SK-N-SH (cell line): Measurements from ENCODE around the gene RAD51B. TPM values are rescaled to one million over a fixed set of nuclear protein-coding genes. Genes with fewer than 3 reads are reported as not detected.
A peak's percentile ranks its signal among the peaks of the same experiment; 100 is the strongest.

Source experiments
- CTCF ChIA-PET: fragments of 300-600, 350-600 bp; formaldehyde crosslinking; extraction: SDS; loops from one replicate; lab custom pipeline; 2021; lab: Yijun Ruan, JAX
- POLR2A ChIA-PET: fragments of 350-600 bp; sonication (Branson Sonifier 250); formaldehyde crosslinking; extraction: SDS; loops from one replicate; lab custom pipeline; 2020; ENCODE audit warnings: antibody characterized with exemption, inconsistent platforms; lab: Yijun Ruan, JAX
- DNase-seq: peaks from one replicate; pipeline ENCODE4 v3.0.0; 2012
- H2AFZ ChIP-seq: fragments of 200-600 bp; sonication (generic); 2 replicates; pipeline ENCODE4 v1.8.1; 2016; ENCODE audit warnings: antibody characterized with exemption, mild to moderate bottlenecking, low read depth
- H3F3A ChIP-seq: fragments of 200-600 bp; sonication (generic); replicated peaks from 2 replicates; pipeline ENCODE3; 2016; ENCODE audit warnings: antibody characterized with exemption, mild to moderate bottlenecking; ENCODE audit not compliant: insufficient read depth
- H3K27ac ChIP-seq, 2 experiments: fragments of 200-500 bp in 1 of 2; fragments of 200-600 bp in 1 of 2; sonication (Bioruptor generic) in 1 of 2; sonication (generic), shearing (Covaris generic) in 1 of 2; 2 replicates each; pipeline versions ENCODE4 v1.5.1 to v1.6.1; 2014 to 2016; ENCODE audit warnings: low read depth in 2 of 2, inconsistent platforms in 1 of 2, low read length in 1 of 2, mild to moderate bottlenecking in 1 of 2, mixed read lengths in 1 of 2
- H3K27me3 ChIP-seq: fragments of 200-600 bp; sonication (generic), shearing (Covaris generic); 2 replicates; pipeline ENCODE4 v1.6.1; 2016; ENCODE audit warnings: mixed run types; ENCODE audit not compliant: insufficient read depth
- H3K36me3 ChIP-seq, 2 experiments: fragments of 200-500 bp in 1 of 2; fragments of 200-600 bp in 1 of 2; sonication (Bioruptor generic) in 1 of 2; sonication (generic) in 1 of 2; replicated peaks in 1 of 2; 2 replicates each; pipeline versions ENCODE3 to v1.5.1; 2014 to 2016; ENCODE audit warnings: low read length in 1 of 2, mild to moderate bottlenecking in 1 of 2; ENCODE audit not compliant: insufficient read depth in 2 of 2, control insufficient read depth in 1 of 2
- H3K4me1 ChIP-seq, 2 experiments: fragments of 200-500 bp in 1 of 2; fragments of 200-600 bp in 1 of 2; sonication (Bioruptor generic) in 1 of 2; sonication (generic), shearing (Covaris generic) in 1 of 2; 2 replicates each; pipeline versions ENCODE4 v1.5.1 to v1.6.1; 2014 to 2016; ENCODE audit warnings: low read depth in 1 of 2, low read length in 1 of 2, mixed run types in 1 of 2; ENCODE audit not compliant: insufficient read depth in 2 of 2, control insufficient read depth in 1 of 2
- H3K4me2 ChIP-seq: fragments of 200-600 bp; sonication (generic), shearing (Covaris generic); 2 replicates; pipeline ENCODE4 v1.6.1; 2017; ENCODE audit warnings: mixed run types
- H3K4me3 ChIP-seq, 2 experiments: fragments of 200-500 bp in 1 of 2; fragments of 200-600 bp in 1 of 2; sonication (Bioruptor generic) in 1 of 2; sonication (generic), shearing (Covaris generic) in 1 of 2; 2 replicates each; pipeline versions ENCODE4 v1.5.1 to v1.8.1; 2014 to 2016; ENCODE audit warnings: low read depth in 2 of 2, inconsistent platforms in 1 of 2, low read length in 1 of 2, mild to moderate bottlenecking in 1 of 2, mixed read lengths in 1 of 2, moderate library complexity in 1 of 2
- H3K79me2 ChIP-seq: fragments of 200-600 bp; sonication (generic); 2 replicates; pipeline ENCODE4 v1.8.1; 2017; ENCODE audit warnings: mild to moderate bottlenecking; ENCODE audit not compliant: insufficient read depth
- H3K9ac ChIP-seq: fragments of 200-600 bp; sonication (generic); 2 replicates; pipeline ENCODE4 v1.6.1; 2017; ENCODE audit warnings: mixed run types
- H3K9me2 ChIP-seq: fragments of 200-600 bp; sonication (generic); 2 replicates; pipeline ENCODE4 v1.6.1; 2017; ENCODE audit warnings: mixed run types
- H3K9me3 ChIP-seq: fragments of 200-600 bp; sonication (generic); 2 replicates; pipeline ENCODE4 v1.6.1; 2017; ENCODE audit warnings: mixed run types, mild to moderate bottlenecking, moderate library complexity
- H4K20me1 ChIP-seq: fragments of 200-600 bp; sonication (generic); 2 replicates; pipeline ENCODE4 v1.6.1; 2017; ENCODE audit warnings: mild to moderate bottlenecking, mixed run types; ENCODE audit not compliant: insufficient read depth
- ELF1 ChIP-seq: IDR thresholded peaks from 2 replicates; pipeline ENCODE4 v1.4.0; 2012
- FOSL2 ChIP-seq: IDR thresholded peaks from 2 replicates; pipeline ENCODE4 v1.4.0; 2012; ENCODE audit warnings: low read depth, mild to moderate bottlenecking, moderate library complexity, borderline replicate concordance
- JUND ChIP-seq: IDR thresholded peaks from 2 replicates; pipeline ENCODE4 v1.4.0; 2012
- MAX ChIP-seq: IDR thresholded peaks from 2 replicates; pipeline ENCODE4 v1.4.0; 2012; ENCODE audit warnings: low read depth
- MEF2A ChIP-seq: IDR thresholded peaks from 2 replicates; pipeline ENCODE4 v1.4.0; 2012; ENCODE audit warnings: low read depth, borderline replicate concordance
- MXI1 ChIP-seq: IDR thresholded peaks from 2 replicates; pipeline ENCODE4 v1.6.1; 2012; ENCODE audit warnings: mild to moderate bottlenecking, low read depth, low read length, improper control_type of control experiment
- NRF1 ChIP-seq: IDR thresholded peaks from 2 replicates; pipeline ENCODE4 v1.6.1; 2012; ENCODE audit warnings: low read depth, mild to moderate bottlenecking, low read length
- RXRA ChIP-seq: IDR thresholded peaks from 2 replicates; pipeline ENCODE4 v1.4.0; 2012; ENCODE audit warnings: low read depth, mild to moderate bottlenecking, borderline replicate concordance
- SIN3A ChIP-seq: IDR thresholded peaks from 2 replicates; pipeline ENCODE4 v1.6.1; 2012; ENCODE audit warnings: low read depth, mild to moderate bottlenecking, low read length, moderate library complexity, borderline replicate concordance
- SMC3 ChIP-seq: IDR thresholded peaks from 2 replicates; pipeline ENCODE4 v1.6.1; 2012; ENCODE audit warnings: low read depth, low read length, improper control_type of control experiment
- TCF12 ChIP-seq: IDR thresholded peaks from 2 replicates; pipeline ENCODE4 v1.4.0; 2012
- TEAD4 ChIP-seq: IDR thresholded peaks from 2 replicates; pipeline ENCODE4 v1.4.0; 2012; ENCODE audit warnings: mild to moderate bottlenecking, borderline replicate concordance; ENCODE audit not compliant: insufficient read depth
- YY1 ChIP-seq: IDR thresholded peaks from 2 replicates; pipeline ENCODE4 v1.4.0; 2012; ENCODE audit warnings: low read depth, mild to moderate bottlenecking
- polyA plus RNA-seq, 3 experiments: library from polyadenylated mRNA; depleted of rRNA; stranded (reverse); fragments of >200 nt; gene quantifications; 2 replicates each; pipeline ENCODE4 v1.2.3, GENCODE V29; 2012
- TF ChIP-seq, protein P1 (sequence below): IDR thresholded peaks from 2 replicates; pipeline ENCODE4 v1.4.0; 2012; ENCODE audit warnings: low read depth, borderline replicate concordance
- TF ChIP-seq, protein P2 (sequence below): IDR thresholded peaks from 2 replicates; pipeline ENCODE4 v1.4.0; 2012; ENCODE audit warnings: low read depth, borderline replicate concordance
- TF ChIP-seq, protein P3 (sequence below): IDR thresholded peaks from 2 replicates; pipeline ENCODE4; 2012

Gene RAD51B
- polyA plus RNA-seq, 1 of the 3 experiments (the other 2 are of a cell fraction) = 6.0 TPM

DNA sequence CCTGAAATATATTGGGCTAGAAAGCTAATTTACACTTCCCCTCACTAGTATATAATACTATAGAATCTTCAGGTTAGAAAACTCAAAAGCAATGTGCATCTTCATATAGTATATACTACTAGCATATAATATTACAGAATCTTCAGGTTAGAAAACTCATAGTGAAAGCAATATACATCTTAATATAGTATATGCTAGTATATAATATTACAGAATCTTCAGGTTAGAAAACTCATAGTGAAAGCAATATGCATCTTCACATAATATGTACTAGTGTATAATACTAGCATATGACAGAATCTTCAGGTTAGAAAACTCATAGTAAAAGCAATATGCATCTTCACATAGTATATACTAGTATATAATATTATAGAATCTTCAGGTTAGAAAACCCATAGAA is 643.7 kb downstream of the RAD51B start:
- no peaks in the 10 kb centered on the region for H3K79me2 ChIP-seq
- H3K9me3 ChIP-seq = no peaks in the 10 kb centered on the region
- no peak for DNase-seq
- peak overlapping the region in 1 of 2 experiments; percentile 84; a peak in 1 of 4 replicates for H3K27ac ChIP-seq
- no peaks in the 10 kb centered on the region for H3K27me3 ChIP-seq
- ChIA-PET CTCF (interaction anchor here (1.1 kb wide), 1 partner anchor 119 kb away, joined by 3 read pairs; no protein-coding TSS in a partner anchor), POLR2A (no interaction called here)
- no peak overlapping the region for H2AFZ ChIP-seq
- no peaks in the 10 kb centered on the region for H3K36me3 ChIP-seq
- H4K20me1 ChIP-seq = no peaks in the 10 kb centered on the region
- H3K4me3 ChIP-seq = no peak overlapping the region
- TF ChIP-seq MXI1 (no peak), ELF1 (no peak), TEAD4 (no peak)
- TF ChIP-seq, protein P1, sequence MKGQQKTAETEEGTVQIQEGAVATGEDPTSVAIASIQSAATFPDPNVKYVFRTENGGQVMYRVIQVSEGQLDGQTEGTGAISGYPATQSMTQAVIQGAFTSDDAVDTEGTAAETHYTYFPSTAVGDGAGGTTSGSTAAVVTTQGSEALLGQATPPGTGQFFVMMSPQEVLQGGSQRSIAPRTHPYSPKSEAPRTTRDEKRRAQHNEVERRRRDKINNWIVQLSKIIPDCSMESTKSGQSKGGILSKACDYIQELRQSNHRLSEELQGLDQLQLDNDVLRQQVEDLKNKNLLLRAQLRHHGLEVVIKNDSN = no peak
- H3K4me1 ChIP-seq = peaks cover 4 to 32% of the 10 kb centered on the region in 2 experiments
- no peak overlapping the region for H3K9ac ChIP-seq
- H3F3A ChIP-seq = peaks cover 51% of the 10 kb centered on the region
- no peaks in the 10 kb centered on the region for H3K9me2 ChIP-seq
- no peak overlapping the region for H3K4me2 ChIP-seq

DNA sequence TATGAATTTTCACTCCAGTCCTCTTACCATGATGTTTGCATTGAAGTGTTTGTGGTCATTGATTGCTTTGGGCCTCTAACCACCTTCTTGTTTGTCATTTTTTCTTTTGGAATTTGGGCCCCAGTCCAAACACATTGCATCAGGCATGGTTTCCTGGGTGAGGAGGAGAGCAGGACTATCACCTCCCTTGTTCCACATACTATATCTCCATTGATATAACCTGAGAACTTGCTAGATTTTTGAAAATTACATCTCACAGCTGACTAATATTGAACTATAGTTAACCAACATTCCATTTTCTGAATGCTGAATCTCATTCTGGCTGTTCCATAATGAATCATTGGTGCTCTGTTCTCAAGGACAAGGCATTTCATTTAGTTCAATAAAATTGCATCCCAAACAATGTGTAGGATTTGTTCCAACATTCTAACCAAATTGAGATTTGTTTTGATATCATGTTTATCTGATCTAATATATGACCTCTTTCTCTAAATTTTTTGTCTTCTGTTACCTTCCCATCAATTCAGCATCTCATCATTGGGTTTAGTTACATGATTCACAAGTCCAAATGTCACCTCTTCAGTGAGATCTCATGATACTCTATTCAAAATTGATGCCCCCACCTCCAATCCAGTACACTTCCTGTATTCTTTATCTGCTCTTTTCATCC is 644.3 kb downstream of the RAD51B start:
- no peaks in the 10 kb centered on the region for H3K36me3 ChIP-seq
- H3K9me2 ChIP-seq = no peaks in the 10 kb centered on the region
- no peak for DNase-seq
- no peak for TF ChIP-seq NRF1
- no peak for TF ChIP-seq MAX
- TF ChIP-seq MEF2A = no peak
- TF ChIP-seq YY1 = 0 out of 2 replicates have a peak, but pooled peaks have one; percentile 20
- TF ChIP-seq MXI1 = no peak
- TF ChIP-seq FOSL2 = peak; percentile 39; the same call in 1 of the 2 replicates
- peak; percentile 31; the same call in 1 of the 2 replicates for TF ChIP-seq JUND
- 0 out of 2 replicates have a peak, but pooled peaks have one; percentile 8 for TF ChIP-seq RXRA
- TF ChIP-seq, protein P2, sequence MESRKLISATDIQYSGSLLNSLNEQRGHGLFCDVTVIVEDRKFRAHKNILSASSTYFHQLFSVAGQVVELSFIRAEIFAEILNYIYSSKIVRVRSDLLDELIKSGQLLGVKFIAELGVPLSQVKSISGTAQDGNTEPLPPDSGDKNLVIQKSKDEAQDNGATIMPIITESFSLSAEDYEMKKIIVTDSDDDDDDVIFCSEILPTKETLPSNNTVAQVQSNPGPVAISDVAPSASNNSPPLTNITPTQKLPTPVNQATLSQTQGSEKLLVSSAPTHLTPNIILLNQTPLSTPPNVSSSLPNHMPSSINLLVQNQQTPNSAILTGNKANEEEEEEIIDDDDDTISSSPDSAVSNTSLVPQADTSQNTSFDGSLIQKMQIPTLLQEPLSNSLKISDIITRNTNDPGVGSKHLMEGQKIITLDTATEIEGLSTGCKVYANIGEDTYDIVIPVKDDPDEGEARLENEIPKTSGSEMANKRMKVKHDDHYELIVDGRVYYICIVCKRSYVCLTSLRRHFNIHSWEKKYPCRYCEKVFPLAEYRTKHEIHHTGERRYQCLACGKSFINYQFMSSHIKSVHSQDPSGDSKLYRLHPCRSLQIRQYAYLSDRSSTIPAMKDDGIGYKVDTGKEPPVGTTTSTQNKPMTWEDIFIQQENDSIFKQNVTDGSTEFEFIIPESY = no peak
- no peak for TF ChIP-seq SIN3A
- no peak for TF ChIP-seq SMC3
- TF ChIP-seq, protein P3, sequence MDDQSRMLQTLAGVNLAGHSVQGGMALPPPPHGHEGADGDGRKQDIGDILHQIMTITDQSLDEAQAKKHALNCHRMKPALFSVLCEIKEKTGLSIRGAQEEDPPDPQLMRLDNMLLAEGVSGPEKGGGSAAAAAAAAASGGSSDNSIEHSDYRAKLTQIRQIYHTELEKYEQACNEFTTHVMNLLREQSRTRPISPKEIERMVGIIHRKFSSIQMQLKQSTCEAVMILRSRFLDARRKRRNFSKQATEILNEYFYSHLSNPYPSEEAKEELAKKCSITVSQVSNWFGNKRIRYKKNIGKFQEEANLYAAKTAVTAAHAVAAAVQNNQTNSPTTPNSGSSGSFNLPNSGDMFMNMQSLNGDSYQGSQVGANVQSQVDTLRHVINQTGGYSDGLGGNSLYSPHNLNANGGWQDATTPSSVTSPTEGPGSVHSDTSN = peak; percentile 49
- TF ChIP-seq TCF12 = peak; percentile 67
- no peaks in the 10 kb centered on the region for H3K9me3 ChIP-seq
- H3K9ac ChIP-seq = no peak overlapping the region
- peaks cover 46% of the 10 kb centered on the region for H3F3A ChIP-seq
- peak overlapping the region; percentile 84 to 86; a peak in 3 of 4 replicates for H3K27ac ChIP-seq
- no peak overlapping the region for H3K4me3 ChIP-seq
- peaks cover 3 to 30% of the 10 kb centered on the region in 2 experiments for H3K4me1 ChIP-seq
- ChIA-PET POLR2A (no interaction called here), CTCF (interaction anchor here (1.1 kb wide), 1 partner anchor 120 kb away, joined by 3 read pairs; no protein-coding TSS in a partner anchor)
- no peaks in the 10 kb centered on the region for H3K27me3 ChIP-seq
- no peaks in the 10 kb centered on the region for H4K20me1 ChIP-seq
- H3K79me2 ChIP-seq = no peaks in the 10 kb centered on the region
- H3K4me2 ChIP-seq = no peak overlapping the region
- no peak overlapping the region for H2AFZ ChIP-seq
